Thyroid gland (tissue), 4 donors: ENCODE measurements around the gene SUSD5. TPM values are rescaled to one million over a fixed set of nuclear protein-coding genes. Genes with fewer than 3 reads are reported as not detected.

ENCODE experiments used
- DNase-seq, 2 donors: peaks; one replicate each; pipeline ENCODE4 v3.0.0-alpha.2; 2019
- H3K27ac ChIP-seq, 3 donors: fragments of 200-600 bp; sonication (generic); 1 replicate in 2 of 3; 2 replicates in 1 of 3; pipeline ENCODE4 v1.5.1; 2016 to 2019; ENCODE audit warnings: mild to moderate bottlenecking in 1 of 3, moderate library complexity in 1 of 3
- H3K27me3 ChIP-seq: fragments of 200-600 bp; sonication (generic); one replicate; pipeline ENCODE4 v1.5.1; 2019
- H3K36me3 ChIP-seq, 2 donors: fragments of 200-600 bp; sonication (generic); one replicate each; pipeline ENCODE4 v1.5.1; 2016 to 2019
- H3K4me1 ChIP-seq, 2 donors: fragments of 200-600 bp; sonication (generic); one replicate each; pipeline ENCODE4 v1.5.1; 2017 to 2019
- H3K4me3 ChIP-seq, 3 donors: fragments of 200-600 bp; sonication (generic); replicated peaks in 1 of 3; 1 replicate in 2 of 3; 2 replicates in 1 of 3; pipeline ENCODE4 v1.5.1; 2016; ENCODE audit warnings: mild to moderate bottlenecking in 1 of 3
- H3K9me3 ChIP-seq: fragments of 200-600 bp; sonication (generic); one replicate; pipeline ENCODE4 v1.5.1; 2017
- CTCF ChIP-seq, 6 experiments: fragments of 200-600 bp in 3 of 6; fragments of 450-650 bp in 3 of 6; sonication (generic) in 3 of 6; IDR thresholded peaks; one replicate each; pipeline ENCODE4 v1.5.1; 2016 to 2019; ENCODE audit warnings: antibody characterized with exemption in 6 of 6, mild to moderate bottlenecking in 2 of 6, inconsistent platforms in 1 of 6, moderate library complexity in 1 of 6
- POLR2A ChIP-seq, 2 donors: fragments of 450-650 bp; IDR thresholded peaks; one replicate each; pipeline ENCODE4 v1.6.1; 2017; ENCODE audit warnings: antibody characterized with exemption in 2 of 2, mild to moderate bottlenecking in 2 of 2, moderate library complexity in 1 of 2
- WGBS, 2 donors: methylation state at CpG; one replicate each; pipeline ENCODE4 v1.1.5; 2017; 5-methylcytosine and 5-hydroxymethylcytosine counted together
- intact Hi-C: fragments of 100-400 bp; cut with DNase I; formaldehyde crosslinking; loops from one replicate; pipeline ENCODE4 v1.15.1; 2023
- total RNA-seq, 4 donors: library from RNA; depleted of rRNA; stranded (reverse); fragments of >200 nt; gene quantifications; one replicate each; pipeline ENCODE4 v1.2.3, GENCODE V29; 2016

SUSD5 gene
- total RNA-seq, 4 donors from 2014 or later: 2.3 to 9.6 (median 2.8) TPM

- no peaks in the 10 kb centered on the region for H3K9me3 ChIP-seq
- WGBS, 2 donors: 6 to 7% methylated on average over 19 of the region's 19 CpGs
- DNase-seq: no peak
- H3K36me3 ChIP-seq: no peaks in the 10 kb centered on the region
- no peak overlapping the region for H3K27ac ChIP-seq
- no peaks in the 10 kb centered on the region for H3K27me3 ChIP-seq
- TF ChIP-seq CTCF (IDR thresholded peaks at IDR 0.05) (no peak), POLR2A (IDR thresholded peaks at IDR 0.05) (no peak)
- intact Hi-C loops: no loop called here
- H3K4me1 ChIP-seq: peaks cover 7 to 10% of the 10 kb centered on the region in 2 donors
- H3K4me3 ChIP-seq: peak overlapping the region in 1 of 3 donors; percentile 33
Measured at GRCh38 chr3:33217866-33218445, 654 bp downstream of the SUSD5 start.

- Histone ChIP-seq H3K4me1 (peaks cover 7 to 10% of the 10 kb centered on the region in 2 donors), H3K36me3 (no peaks in the 10 kb centered on the region), H3K27ac (no peak overlapping the region), H3K27me3 (no peaks in the 10 kb centered on the region), H3K4me3 (no peak overlapping the region), H3K9me3 (no peaks in the 10 kb centered on the region)
- intact Hi-C loops: no loop called here
- no peak for DNase-seq
- 92 to 95% methylated on average over 3 of the region's 3 CpGs for WGBS, 2 donors
- no peak for TF ChIP-seq CTCF (IDR thresholded peaks at IDR 0.05)
- no peak for TF ChIP-seq POLR2A (IDR thresholded peaks at IDR 0.05)
Measured at GRCh38 chr3:33215739-33216138, 2.9 kb downstream of the SUSD5 start.

- no peaks in the 10 kb centered on the region for H3K27me3 ChIP-seq
- intact Hi-C loops: no loop called here
- H3K4me1 ChIP-seq: no peaks in the 10 kb centered on the region
- no peak overlapping the region for H3K27ac ChIP-seq
- H3K36me3 ChIP-seq: no peaks in the 10 kb centered on the region
- H3K4me3 ChIP-seq: no peak overlapping the region
- TF ChIP-seq POLR2A (IDR thresholded peaks at IDR 0.05): no peak
- TF ChIP-seq CTCF (IDR thresholded peaks at IDR 0.05): no peak
- DNase-seq: no peak
- WGBS, 2 donors: 85 to 92% methylated on average over 3 of the region's 3 CpGs
- H3K9me3 ChIP-seq: no peaks in the 10 kb centered on the region
Measured at GRCh38 chr3:33212406-33212805, 6.2 kb downstream of the SUSD5 start.

GRCh38 chr3:33211444-33211843, 7.2 kb downstream of the SUSD5 start:
- intact Hi-C loops: no loop called here
- Histone ChIP-seq H3K4me3 (no peak overlapping the region), H3K9me3 (no peaks in the 10 kb centered on the region), H3K27ac (no peak overlapping the region), H3K27me3 (no peaks in the 10 kb centered on the region), H3K36me3 (no peaks in the 10 kb centered on the region), H3K4me1 (no peaks in the 10 kb centered on the region)
- TF ChIP-seq CTCF (IDR thresholded peaks at IDR 0.05) (no peak), POLR2A (IDR thresholded peaks at IDR 0.05) (no peak)
- peak; percentile 16 to 23 for DNase-seq
- WGBS, 2 donors: 81 to 92% methylated on average over 1 of the region's 1 CpG

GRCh38 chr3:33209357-33209756, 9.3 kb downstream of the SUSD5 start:
- Histone ChIP-seq H3K27ac (no peak overlapping the region), H3K4me3 (no peak overlapping the region), H3K4me1 (no peaks in the 10 kb centered on the region), H3K36me3 (no peaks in the 10 kb centered on the region), H3K27me3 (no peaks in the 10 kb centered on the region), H3K9me3 (no peaks in the 10 kb centered on the region)
- DNase-seq: no peak
- no peak for TF ChIP-seq POLR2A (IDR thresholded peaks at IDR 0.05)
- no peak for TF ChIP-seq CTCF (IDR thresholded peaks at IDR 0.05)
- intact Hi-C loops: no loop called here
